GM18907 (cell line): ENCODE data around the gene BCAS1.
A peak's percentile ranks its signal among the peaks of the same experiment; 100 is the strongest.

ENCODE experiments used
- ATAC-seq: cut with Tn5 transposase; IDR thresholded peaks from one replicate; pipeline ENCODE4 v1.9.1; 2021; ENCODE audit warnings: mild to moderate bottlenecking, moderate library complexity; ENCODE audit not compliant: unreplicated experiment

BCAS1 gene

DNA sequence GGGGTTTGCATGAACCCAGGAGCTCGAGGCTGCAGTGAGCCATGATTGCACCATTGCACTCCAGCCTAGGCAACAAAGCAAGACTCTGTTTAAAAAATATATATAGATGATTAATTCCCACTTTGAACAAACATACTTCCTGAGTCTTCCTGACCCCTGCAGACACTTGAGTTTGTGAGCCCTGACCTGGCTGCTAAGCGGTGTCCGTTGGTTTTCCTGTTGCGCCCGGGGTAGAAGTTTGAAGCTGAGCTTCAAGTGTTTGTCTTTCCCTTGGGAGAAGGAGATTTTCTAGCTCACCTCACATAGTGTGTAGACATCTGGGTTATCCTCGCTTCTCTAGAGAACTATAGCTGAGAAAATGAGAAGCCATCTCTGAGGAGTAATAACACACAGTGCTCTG lies 11.7 kb upstream of the BCAS1 start:
- no peak for ATAC-seq

DNA sequence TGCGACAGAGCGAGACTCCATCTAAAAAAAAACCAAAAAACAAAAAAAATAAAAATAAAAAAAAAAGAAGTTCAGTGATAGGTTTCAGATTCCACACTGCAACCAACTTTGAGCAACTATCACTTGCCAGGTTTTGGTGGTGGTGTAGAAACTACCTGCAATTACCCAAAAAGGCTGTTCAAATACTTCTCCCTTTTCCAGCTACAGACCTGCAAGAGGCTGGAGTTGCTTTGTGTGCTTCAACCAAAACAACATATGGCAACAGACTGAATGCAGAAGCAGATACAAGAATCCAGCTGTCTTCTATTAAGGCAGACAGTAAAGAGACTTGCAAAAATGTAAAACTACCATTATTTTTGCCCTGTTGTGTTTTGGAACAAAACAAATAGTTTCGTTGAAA lies 9.3 kb upstream of the BCAS1 start:
- no peak for ATAC-seq

DNA sequence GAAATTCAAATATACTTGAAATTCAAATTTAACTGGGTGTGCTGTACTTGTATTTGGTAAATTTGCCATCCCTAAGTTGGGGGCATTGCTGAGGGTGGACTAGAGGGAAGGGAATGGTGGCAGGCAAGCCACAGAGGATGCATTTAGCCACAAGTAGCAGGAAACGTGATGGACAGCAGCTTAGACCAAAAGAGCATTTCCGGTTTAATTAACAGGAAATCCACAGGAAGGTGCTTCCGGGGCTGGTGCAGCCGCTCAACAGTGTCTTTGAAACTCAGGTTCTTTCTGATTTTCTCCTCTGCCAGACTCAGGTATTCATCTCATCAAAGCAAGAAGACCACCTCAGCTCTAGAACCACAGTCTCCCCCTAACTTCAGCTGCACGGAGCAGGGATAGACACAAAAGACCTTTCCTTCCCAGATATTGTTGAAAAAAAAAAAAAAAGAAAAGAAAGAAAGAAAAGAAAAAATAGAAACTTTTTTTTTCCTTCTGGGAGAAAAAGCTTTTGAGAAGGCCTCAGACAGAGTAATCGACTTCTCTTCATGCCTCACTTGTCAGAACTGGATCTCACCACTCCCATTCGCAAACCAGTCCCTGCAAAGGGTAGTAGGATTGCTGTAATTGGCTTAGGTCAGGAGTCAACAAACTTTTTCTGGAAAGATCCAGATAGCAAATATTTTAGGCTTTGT lies 8.0 kb upstream of the BCAS1 start:
- ATAC-seq: peak; percentile 83

DNA sequence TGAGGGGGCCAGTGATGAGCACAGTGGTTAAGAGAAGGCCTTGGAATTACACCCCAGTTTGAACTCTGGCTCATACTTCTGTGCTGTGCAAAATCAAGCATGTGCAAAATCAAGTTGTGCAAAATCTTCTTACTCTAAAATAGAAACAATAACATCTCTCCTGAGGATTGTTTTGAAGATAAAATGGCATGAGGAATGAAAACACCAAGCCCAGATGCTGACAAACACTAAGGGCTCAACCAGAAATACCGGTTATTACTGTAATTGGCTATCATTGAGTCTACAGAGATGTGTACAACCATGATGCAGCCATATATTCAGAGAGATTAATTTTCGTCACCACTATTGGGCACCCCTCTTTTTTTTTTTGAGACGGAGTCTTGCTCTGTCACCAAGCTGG lies 5.9 kb upstream of the BCAS1 start:
- no peak for ATAC-seq

DNA sequence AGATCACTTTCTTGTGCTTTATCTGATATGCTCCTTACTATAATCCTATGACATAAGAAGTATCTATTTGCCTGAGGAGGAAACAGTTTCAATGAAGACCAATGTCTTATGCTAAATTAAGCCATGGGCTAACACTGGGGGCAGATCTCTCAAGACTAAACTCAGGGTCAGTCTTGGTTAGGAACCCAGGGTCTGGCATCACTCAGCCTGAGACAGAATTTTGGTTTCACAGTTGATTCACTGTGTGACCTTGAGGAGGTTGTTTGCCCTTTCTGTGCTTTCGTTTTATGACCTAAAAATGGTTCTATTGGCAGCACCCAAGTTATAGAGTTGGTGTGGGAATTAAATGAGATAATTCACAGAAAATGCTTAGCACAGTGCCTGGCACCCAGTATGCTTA lies 4.9 kb upstream of the BCAS1 start:
- ATAC-seq: no peak

DNA sequence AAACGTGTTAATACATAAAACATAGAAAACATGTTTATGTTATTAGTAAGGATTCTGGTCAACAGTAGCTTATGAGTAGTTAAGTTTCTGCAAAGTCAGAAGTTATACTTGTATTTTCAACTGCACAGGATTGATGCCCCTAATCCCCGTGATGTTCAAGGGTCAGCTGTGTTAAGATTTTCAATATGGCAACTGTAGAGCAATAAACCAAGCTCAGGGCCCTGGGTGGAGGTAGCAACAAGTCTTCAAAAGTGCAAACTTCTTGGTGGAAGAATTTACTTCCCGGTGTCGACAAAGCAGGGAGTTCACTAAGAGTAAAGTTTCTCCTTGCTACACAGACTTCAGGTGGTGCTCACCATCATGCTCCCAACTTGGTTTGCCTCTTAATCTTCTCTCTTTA lies 4.1 kb upstream of the BCAS1 start:
- no peak for ATAC-seq

DNA sequence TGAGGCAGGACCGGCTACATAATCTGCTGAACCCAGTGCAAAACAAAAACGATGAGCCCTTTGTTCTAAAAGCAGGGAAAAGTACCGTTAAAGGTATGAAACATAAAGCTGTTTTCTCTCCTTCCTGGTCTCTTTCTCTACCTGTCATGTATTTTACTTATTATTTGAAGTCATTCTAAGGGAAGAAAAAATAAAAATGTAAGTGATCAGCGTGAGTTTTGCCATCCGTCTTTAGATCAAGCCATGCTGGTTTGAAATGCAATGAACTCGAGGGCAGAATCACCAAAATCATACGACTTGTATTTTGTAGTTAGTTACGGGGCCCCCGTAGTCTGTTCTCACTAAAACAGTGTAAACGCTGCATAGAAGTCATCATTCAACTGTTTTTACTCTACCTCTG lies 2.9 kb upstream of the BCAS1 start:
- ATAC-seq: no peak

DNA sequence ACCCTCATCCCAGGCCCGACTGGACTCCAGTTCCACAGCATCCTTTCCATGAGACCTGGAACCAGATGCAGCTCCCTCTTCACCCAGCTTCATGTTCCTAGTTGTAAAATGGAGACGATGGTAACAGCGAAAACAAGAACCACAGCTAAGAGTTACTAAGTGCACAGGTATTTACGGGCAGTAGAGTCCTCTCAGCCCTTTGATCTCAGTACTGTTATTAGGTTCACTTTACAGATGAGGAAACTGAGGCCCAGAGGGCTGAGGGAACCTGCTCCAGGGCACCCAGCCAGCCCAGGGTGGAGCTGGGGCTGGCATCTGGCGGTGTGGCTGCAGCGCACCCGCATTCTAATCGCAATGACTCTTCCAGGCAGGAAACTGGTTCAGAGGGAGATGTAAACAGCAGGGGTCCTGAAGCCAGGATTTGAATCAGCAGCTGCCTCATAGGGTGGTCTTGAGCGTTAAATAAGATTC lies 858 bp downstream of the BCAS1 start:
- ATAC-seq: no peak

DNA sequence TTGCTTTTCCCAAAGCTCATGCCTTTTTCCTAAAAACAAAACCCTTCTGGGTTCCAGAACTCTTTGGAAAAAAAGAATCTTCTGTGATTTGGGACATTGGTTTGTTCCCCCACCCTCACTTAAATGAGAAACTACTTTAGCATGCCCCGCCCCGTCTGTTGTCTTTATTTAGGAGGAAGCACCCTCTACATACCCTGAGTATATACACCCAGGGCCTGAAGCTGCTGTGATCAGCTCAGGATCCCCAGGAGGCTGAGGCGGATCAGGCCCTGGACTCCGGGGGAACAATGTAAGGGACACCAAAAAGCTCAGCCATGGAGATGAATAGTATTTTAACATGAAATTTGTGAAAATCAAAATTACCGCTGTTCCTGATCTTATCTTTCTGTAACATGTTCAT lies 1.4 kb downstream of the BCAS1 start:
- ATAC-seq: no peak

DNA sequence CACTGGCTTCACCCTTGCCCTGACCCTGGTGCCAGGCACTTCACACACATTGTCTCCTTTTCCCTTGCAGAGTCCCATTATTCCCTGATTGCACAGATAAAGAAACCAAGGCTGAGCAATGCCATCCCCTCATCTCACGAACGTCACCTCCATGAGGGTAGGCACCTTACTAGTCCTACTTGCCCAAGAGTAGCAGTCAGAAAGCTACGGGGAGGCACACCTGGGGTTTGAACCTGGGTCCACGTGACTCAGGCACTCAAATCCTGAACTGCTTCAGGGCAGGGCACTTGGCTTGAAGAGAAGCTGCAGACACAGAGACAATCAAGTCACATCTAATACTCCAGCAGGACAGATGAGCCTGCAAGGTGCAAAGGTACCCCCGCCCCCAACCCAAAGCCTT lies 1.9 kb downstream of the BCAS1 start:
- no peak for ATAC-seq

DNA sequence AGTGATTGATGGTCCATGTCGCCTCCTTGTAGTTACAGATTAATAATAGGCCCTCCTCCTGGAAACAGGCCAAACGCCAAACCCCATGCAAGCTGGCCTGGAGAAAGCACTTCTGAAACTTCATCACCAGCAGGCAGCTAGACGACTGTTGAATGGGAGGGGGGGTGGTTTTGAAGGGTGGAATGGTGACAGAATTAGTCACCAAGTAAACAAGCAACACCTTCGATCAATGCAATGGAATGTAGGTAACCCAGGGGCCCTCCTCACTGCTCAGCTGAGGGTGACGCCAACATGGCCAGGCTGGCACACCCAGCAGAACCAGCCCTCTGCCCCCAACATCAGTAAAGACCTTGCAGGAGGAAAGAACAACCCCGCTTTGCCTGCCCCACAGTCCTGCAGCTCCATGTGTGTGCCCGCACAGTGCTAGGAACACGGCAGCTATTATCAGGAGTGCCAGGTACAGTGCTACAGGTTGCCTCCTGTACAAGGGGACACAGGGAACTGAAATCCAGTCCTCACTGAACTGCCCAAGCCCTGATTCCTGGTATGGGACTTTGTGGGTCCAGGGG lies 2.7 kb downstream of the BCAS1 start:
- ATAC-seq: peak; percentile 81

DNA sequence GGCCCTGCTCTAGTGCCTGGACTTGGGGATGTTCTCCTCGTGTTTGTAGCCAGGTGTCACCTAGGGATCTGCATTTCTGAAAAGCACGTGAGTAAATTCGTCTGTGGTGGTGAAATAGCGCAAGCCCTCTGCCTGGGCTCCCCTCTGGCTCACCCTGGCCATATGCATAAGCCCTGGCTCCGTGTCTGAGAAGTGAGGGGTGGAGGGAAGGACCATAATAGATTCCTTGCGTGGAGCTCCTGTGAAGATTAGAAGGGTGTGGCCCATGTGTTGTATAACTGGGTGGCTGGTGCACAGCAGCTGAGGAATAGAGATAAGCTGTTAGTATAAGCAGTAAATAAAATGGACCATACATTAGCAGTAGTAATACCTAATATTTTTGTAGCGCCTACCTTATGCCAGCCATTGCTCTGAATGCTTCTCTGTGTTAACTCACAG lies 4.8 kb downstream of the BCAS1 start:
- no peak for ATAC-seq

DNA sequence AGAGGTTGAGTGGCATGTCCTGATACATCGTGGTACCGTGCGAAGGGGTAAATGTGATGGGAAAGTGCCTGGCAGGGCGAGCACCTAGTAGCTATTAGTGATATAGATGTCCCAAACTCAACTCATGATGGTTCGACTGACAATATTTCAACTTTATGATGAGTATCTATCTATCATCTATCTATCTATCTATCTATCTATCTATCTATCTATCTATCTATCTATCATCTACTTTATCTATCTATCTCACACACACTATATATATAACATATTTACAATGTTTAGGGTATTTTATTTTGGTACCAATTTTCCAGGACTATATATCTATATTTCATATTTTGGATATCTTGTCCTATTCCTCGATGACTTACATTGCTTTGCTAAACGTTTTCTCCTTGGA lies 5.5 kb downstream of the BCAS1 start:
- ATAC-seq: no peak

DNA sequence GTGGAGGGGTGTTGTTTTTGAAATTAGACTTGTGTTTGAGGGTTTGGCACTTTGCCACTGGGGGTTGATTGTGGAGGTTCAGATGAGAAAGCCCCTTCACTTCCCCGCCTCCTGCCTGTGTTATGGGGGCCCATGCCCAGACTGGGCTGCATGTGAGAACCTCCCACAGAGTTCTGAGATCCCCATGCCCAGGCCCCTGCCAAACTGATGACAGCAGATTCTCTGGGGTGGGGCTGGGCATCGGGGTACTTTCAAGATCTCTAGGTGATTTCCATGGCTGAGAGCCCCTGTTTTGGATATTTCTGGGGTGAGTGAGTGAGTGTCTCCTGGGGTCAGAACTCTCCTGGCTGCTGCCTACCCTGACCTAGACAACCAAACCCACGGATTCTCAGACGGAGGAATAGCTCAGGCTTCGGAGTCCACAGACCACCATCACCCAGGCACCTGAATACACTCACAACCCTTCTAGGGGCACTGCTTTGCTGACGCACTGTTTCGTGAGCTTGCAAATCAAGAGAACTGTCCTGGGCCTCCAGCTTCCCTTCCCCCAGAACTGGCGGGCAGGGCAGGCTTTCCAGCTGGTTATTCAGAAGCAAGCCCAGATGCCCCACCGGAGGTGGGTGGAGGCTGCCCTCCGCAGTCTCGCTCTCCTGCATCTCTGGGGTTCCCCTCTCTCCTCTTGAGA lies 6.3 kb downstream of the BCAS1 start:
- ATAC-seq: no peak

DNA sequence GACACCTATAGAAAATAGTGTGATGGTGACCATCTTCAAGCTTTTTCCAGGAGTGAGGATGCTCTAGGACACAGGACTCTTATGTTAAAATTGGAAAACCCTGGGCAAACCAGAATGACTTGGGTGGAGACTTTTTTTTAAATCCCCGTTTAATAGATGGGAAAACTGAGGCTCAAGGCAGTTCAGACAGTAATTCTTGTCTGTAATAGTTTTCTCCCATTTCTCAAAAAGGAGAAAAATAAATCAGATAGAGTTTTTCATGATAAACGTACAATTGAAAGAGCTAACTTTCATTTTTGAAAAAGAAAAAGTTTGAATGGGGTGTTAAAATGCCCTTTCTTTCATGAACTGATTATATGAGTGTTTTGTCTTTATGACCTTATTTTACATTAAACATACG lies 6.8 kb downstream of the BCAS1 start:
- ATAC-seq: no peak

DNA sequence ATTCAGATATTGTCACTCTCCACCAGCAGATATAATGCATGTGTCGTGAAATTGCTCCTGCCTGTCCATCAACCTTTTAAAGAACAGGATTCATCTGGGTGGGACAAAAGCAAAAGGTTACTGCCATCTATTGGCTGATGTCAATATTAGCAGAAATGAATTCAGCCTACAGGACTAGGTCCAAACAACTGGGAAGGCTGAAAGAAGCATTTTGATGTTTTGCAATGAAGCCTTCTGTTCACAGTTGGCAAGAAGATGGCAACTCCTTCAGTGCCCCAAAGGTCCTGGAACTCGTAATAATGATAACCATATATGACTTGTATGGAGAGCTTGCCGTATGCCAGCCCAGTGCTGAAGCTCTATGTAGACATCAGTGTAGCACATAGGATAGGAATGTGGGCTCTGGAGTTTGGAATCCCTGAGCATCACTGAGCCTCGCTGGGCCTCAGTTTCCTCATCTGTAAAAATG lies 7.5 kb downstream of the BCAS1 start:
- peak; percentile 47 for ATAC-seq

DNA sequence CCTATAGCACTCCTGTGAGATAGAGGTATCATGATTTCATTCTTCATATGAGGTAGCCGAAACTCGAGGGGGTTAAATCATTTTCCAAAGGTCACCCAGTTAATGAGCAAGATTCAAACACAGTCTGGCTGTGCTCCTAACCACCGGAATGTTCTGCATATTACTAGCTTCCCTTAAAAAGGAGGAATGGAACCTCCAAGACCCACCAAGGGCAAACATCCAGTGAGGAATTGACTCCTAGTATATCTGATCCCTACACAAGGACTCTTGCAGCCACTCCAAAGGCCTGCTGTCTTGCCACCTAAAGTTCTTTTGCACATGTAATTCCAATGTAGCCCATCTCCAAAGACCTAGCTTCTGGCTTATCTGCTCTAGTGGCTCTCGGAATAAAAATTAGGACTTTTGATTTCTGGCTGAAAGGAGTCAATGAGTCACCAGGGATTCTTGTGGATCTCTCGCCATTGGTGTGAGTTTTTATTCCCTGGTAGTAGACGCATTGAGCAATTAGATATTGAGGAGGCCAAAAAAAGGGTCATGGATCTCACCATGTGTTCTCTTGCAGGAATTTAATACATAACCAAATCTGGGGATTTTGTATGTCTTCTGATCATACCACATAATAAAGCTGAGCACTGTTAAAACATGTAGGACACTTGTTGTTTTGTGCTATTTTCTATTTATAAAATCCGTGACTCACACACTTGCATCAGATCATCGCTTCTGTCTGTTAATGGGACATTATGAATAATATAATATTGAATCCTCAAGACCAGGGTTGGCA lies 9.1 kb downstream of the BCAS1 start:
- no peak for ATAC-seq

DNA sequence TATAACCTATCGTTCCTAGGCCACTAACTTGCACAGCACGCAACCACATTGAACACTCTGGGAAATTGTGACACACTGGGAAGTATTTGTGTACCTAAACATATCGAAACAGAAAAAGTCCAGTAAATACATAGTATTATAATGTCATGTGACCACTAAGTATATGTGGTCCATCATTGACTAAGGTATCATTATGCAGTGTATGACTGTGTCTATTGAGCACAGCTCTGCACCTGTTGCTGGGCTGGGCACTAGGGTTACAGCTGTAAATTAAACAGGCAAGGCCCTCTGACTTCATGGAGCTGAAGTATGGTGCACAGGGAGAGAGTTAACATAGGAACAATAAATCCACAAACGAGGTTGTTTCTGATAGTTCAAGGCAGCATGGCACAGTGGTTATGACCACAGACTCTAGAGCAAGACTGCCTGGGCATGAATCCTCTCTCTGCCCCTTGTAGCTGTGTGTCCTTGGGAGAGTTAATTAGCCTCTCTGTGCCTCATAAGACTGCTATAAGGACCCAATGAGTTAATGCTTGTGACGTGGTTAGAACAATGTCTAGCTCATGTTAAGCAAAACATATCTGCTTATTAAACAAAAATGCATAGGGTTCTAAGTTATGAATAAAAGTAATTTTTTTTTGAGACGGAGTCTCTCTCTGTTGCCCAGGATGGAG lies 10.6 kb downstream of the BCAS1 start:
- no peak for ATAC-seq

DNA sequence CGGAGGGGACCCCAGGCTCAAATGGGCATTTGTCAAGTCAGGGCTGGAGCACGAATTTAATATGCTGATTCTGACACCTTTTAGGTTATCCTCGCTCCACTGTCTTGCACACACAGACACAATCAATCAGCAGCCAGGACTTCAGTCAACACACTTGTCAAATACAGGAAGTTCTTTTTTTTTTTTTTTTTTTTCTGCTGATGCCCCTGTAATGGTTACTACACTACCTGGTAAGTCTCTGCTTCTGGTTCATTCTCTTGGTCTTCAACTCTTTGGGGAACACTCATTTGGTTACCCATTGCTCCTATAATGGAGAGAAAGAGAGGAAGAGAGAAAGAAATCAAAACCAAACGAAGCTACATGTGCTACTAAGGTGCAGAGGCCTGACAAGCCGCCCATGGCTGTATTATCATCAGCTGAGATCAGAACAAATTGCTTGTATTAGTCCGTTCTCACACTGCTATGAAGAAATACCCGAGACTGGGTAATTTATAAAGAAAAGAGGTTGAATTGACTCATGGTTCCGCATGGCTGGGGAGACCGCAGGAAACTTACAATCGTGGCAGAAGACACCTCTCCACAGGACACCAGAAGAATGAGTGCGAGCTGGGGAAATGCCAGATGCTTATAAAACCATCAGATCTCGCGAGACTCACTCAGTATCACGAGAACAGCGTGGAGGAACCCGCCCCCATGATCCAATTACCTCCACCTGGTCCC lies 11.8 kb downstream of the BCAS1 start:
- ATAC-seq: peak; percentile 58
